ENCODE results near the gene ARRB1. TPM values are rescaled to one million over a fixed set of nuclear protein-coding genes. Genes with fewer than 3 reads are reported as not detected.
"Not testable (repeated sequence)": the region's sequence is repeated elsewhere in the genome, so short reads cannot be mapped to it uniquely, and the experiment has no call there.

Gene ARRB1
- total RNA-seq, 1 experiment from 2014 or later, result 30.7 TPM

DNA sequence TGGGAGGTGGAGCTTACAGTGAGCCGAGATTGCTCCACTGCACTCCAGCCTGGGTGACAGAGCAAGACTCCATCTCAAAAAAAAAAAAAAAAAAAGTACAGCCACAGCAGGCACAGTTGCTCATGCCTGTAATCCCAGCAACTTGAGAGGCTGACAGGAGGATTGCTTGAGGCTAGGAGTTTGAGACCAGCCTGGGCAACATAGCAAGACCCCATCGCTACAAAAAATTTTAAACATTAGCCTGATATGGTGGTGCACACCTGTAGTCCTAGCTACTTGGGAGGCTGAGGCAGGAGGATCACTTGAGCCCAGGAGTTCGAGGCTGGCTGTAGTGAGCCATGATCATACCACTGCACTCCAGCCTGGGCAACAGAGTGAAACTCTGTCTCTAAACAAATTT, 76.7 kb downstream of the ARRB1 start:
- in situ Hi-C loops (cut with HindIII; ENCODE audit: low pct_unique_long_range_greater_than_20kb, low sequenced_read_pairs), result not testable (repeated sequence)

DNA sequence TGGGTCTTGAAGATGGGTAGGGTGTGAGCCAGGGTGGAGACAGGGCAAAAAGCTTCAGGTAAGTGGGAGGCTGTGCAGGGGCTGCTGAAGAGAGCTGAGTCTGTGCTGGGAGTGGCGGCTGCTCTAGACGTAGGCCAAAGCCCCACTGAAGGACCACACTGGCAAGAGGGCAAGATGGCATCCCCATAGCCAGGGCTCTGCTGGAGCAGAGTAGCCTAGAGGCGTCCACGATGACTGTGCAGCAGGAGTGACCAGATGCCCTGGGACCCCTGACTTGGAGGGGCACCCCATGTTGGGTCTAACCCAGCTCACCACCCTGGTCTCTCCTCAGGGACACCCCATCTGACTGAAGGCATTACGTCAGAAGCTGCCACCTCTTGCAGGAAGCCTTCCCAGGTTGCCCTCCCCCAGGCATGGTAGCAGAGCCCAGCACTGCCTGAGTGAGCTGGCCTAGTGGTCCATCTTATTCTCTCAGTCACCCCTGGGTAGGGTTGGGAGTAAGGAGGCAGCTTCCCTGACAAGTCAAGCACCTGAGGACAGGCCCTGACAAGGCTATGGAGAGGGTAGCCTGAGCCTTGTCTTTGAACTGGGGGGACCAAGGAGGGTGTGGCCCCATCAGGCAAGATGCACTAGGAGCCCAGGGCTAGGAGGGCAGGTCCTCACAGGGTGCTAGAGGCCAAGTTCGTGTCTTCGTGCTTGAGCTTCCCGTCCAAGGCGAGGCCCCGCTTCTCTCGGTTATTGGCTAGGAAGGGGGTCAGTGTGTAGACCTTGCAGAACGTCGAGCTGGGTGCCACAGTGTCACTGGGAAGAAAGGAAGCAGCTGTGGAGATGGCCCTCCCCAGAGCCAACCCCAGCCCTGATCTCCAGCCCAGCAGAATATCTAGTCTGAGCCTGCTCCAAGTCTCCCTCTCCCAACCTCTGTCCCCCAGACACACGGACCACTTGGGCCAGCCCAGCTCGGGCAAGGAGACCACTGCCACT, 77.8 kb downstream of the ARRB1 start:
- in situ Hi-C loops (cut with HindIII; ENCODE audit: low pct_unique_long_range_greater_than_20kb, low sequenced_read_pairs), result no loop called here
- DNase-seq (ENCODE audit: low read depth, low spot score), result no peak

More for the DNA sequence above, 76.7 kb downstream of the ARRB1 start:
- not testable (repeated sequence) for DNase-seq (ENCODE audit: low read depth, low spot score)

- in situ Hi-C loops (cut with HindIII; ENCODE audit: low pct_unique_long_range_greater_than_20kb, low sequenced_read_pairs), result no loop called here
- DNase-seq (ENCODE audit: low read depth, low spot score), result no peak
These were observed 78.6 kb downstream of the ARRB1 start for GRCh38 chr11:75272821-75273301.

GRCh38 chr11:75272391-75272790, 79.1 kb downstream of the ARRB1 start:
- DNase-seq (ENCODE audit: low read depth, low spot score), result no peak
- in situ Hi-C loops (cut with HindIII; ENCODE audit: low pct_unique_long_range_greater_than_20kb, low sequenced_read_pairs), result no loop called here

- in situ Hi-C loops (cut with HindIII; ENCODE audit: low pct_unique_long_range_greater_than_20kb, low sequenced_read_pairs), result no loop called here
- DNase-seq (ENCODE audit: low read depth, low spot score), result no peak
These were observed 79.7 kb downstream of the ARRB1 start for GRCh38 chr11:75271730-75272129.

DNA sequence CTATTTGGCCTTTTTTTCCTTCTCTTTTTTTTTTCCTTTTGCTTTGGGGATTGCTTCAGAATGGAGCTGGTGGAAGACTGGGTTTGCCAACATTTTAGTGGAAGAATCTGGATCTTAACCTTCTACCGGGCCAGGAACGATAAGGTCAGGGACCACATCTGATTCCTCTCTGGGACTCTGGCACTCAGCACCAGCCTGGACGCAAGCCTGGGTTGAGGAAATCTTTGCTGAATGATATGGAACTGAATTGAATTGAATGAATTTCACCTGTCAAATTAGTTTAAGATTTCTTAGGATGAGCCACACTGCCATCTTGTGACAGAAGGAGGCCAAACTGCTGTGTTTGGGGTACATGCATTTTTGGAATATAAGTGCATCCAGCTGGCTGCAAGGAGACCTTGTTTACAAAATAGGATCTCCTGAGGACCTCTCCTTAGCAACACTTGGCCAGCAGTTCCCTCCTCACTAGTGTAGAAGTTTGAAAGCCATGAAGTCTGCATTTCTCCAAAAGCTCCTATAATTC, 80.5 kb downstream of the ARRB1 start:
- in situ Hi-C loops (cut with HindIII; ENCODE audit: low pct_unique_long_range_greater_than_20kb, low sequenced_read_pairs), result no loop called here
- peak; percentile 55 for DNase-seq (ENCODE audit: low read depth, low spot score)

GRCh38 chr11:75269896-75270295, 81.6 kb downstream of the ARRB1 start:
- in situ Hi-C loops (cut with HindIII; ENCODE audit: low pct_unique_long_range_greater_than_20kb, low sequenced_read_pairs), result no loop called here
- DNase-seq (ENCODE audit: low read depth, low spot score), result no peak

- in situ Hi-C loops (cut with HindIII; ENCODE audit: low pct_unique_long_range_greater_than_20kb, low sequenced_read_pairs), result no loop called here
- no peak for DNase-seq (ENCODE audit: low read depth, low spot score)
These were observed 82.1 kb downstream of the ARRB1 start for GRCh38 chr11:75269367-75269660.

GRCh38 chr11:75268626-75269366, 82.7 kb downstream of the ARRB1 start:
- in situ Hi-C loops (cut with HindIII; ENCODE audit: low pct_unique_long_range_greater_than_20kb, low sequenced_read_pairs), result no loop called here
- no peak for DNase-seq (ENCODE audit: low read depth, low spot score)

DNA sequence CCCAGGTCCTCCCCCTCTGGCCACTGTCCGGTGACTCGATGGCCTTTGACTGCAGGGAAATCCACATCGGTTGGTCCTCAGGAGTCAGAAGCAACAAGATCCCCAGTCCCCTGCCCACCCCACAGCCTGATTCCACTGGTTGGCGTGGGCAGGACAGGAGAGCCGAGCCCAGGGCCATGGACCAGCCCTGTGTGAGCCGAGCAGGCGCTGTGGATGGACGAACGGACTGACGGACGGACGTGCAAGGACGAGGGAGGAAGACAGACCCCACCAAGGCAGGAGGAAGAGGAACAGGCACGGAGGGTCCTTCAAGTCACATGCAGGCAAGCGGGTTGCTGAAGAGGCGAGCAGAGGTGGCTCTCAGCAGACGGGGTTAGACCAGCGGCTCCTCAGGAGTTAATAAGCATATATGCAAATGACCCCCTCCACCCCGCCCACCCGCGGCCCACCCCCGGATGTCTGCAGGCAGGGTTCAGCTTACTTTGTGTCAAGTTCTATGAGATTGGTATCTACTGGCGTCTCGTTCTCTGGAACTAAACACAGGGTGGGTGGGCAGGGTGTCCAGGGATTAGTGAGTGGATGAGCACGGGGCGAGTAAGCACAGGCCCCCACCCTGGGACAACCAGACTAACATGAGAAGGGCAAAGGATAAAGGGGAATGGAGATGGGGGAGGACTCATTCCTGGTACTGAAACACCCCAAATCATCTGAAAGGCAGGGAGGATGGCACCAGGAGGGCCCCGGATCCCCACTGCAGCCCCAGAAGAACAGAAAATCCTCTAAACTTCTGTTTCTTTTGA, 84.1 kb downstream of the ARRB1 start:
- DNase-seq (ENCODE audit: low read depth, low spot score), result no peak

DNA sequence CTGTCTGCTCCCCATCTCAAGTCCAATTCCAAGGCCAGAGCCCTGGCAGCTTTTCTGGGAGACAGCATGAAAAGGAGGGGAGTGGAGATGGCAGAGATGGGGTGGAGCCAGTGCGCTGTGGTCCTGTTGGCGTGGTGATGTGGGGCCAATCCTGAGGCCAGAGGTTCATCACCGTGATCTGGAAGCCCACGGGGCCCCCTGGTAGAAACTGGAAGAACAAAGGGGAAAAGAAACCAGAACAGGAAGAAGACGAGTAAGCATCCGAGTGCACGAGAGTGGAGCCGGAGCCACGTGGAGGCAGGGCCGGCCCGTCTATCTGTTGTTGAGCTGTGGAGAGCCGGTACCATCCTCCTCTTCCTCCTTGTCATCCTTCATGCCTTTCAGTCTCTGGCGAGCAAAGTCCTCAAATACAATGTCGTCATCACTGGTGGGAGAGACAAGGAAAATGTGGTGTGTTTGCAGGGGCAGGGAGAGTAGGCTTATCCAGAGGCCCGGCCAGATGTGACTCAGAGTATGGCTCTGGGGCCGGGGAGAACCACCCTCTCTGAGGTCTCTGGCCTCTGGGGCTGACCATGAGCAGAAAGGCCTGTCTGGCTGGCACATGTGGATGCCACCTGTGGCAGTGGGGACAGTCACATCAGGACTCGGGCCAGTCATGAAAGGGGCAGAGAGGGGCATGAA, 85.5 kb downstream of the ARRB1 start:
- in situ Hi-C loops (cut with HindIII; ENCODE audit: low pct_unique_long_range_greater_than_20kb, low sequenced_read_pairs), result no loop called here
- no peak for DNase-seq (ENCODE audit: low read depth, low spot score)

More for the DNA sequence above, 84.1 kb downstream of the ARRB1 start:
- in situ Hi-C loops (cut with HindIII; ENCODE audit: low pct_unique_long_range_greater_than_20kb, low sequenced_read_pairs), result no loop called here

- in situ Hi-C loops (cut with HindIII; ENCODE audit: low pct_unique_long_range_greater_than_20kb, low sequenced_read_pairs), result no loop called here
- DNase-seq (ENCODE audit: low read depth, low spot score), result no peak
These were observed 86.5 kb downstream of the ARRB1 start for GRCh38 chr11:75264971-75265370.

DNA sequence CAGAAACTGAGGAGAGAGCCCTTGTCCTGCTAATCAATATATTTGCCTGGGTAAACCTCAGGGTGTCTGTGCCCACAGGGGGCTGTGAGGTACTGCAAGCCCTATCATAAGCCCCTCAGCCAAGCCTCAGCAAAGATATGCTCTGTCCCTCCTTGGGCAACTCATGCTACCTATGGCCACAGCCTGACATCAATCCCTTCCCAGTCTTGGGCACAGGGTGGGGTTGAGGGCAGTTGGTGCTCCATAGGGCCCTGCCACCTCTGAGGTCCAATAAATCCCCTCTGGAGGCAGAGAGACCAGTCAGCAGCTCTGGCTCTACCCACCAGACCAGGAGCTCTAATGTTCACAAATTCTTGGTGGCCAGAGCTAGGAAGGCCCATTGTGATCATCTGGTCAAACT, 87.1 kb downstream of the ARRB1 start:
- DNase-seq (ENCODE audit: low read depth, low spot score), result no peak
- in situ Hi-C loops (cut with HindIII; ENCODE audit: low pct_unique_long_range_greater_than_20kb, low sequenced_read_pairs), result no loop called here

GRCh38 chr11:75263944-75264349, 87.5 kb downstream of the ARRB1 start:
- DNase-seq (ENCODE audit: low read depth, low spot score), result peak; percentile 25
- in situ Hi-C loops (cut with HindIII; ENCODE audit: low pct_unique_long_range_greater_than_20kb, low sequenced_read_pairs), result no loop called here

DNA sequence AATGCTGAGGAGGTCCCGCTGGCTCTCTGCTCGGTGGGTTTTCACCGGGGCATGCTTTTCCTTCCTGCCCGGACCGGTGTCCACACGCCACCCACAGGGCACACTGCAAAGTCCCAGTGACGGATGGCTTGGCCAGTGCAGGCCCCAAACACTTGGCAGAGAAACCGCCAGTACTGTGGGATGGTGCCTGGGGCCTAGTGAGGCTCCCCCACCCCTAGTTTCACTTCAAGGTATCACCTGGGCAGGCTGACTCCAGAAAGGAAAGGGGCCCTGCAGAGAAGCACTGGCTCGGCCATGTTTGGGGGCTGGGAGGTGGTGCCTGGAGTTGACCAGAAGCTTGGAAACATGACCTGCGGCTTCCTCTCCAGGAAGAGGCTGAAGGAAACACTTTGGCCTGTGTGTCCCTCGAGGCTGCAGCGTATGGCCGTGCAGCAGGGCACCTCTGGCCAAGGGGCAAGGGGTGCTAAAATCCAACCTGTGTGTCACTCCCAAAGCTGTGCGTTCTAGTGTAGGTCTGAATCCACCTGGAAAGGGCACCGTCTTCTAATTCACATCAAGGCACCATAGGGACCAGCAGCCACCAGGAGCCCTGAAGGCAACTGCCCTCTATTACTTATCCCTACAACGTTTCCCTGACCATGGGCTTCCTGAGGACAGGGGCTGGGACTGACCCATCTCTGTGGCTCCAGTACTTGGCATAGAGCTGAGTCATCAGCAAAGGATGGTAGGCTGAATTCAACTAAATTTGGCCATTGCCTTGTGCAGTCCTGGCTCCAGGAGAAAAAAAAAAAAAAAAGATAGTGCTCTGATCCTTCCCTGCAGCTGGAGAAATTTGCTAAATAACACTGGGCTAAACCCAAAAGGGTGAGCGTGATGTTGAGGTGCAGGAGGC, 88.3 kb downstream of the ARRB1 start:
- no peak for DNase-seq (ENCODE audit: low read depth, low spot score)
- in situ Hi-C loops (cut with HindIII; ENCODE audit: low pct_unique_long_range_greater_than_20kb, low sequenced_read_pairs), result no loop called here

- in situ Hi-C loops (cut with HindIII; ENCODE audit: low pct_unique_long_range_greater_than_20kb, low sequenced_read_pairs), result no loop called here
These were observed 89.0 kb downstream of the ARRB1 start for GRCh38 chr11:75262436-75262835.

More at GRCh38 chr11:75262436-75262835, 89.0 kb downstream of the ARRB1 start:
- no peak for DNase-seq (ENCODE audit: low read depth, low spot score)
